GM04504 (cell line): Measurements from ENCODE around the gene MAPKAP1.

Experiments
- DNase-seq: peaks from one replicate; pipeline ENCODE4 v3.0.0-alpha.2; 2012; ENCODE audit warnings: low read depth

Gene MAPKAP1

GRCh38 chr9:125642311-125642710, 64.7 kb downstream of the MAPKAP1 start:
- DNase-seq, result no peak

GRCh38 chr9:125639057-125639456, 68.0 kb downstream of the MAPKAP1 start:
- no peak for DNase-seq

GRCh38 chr9:125638239-125639045, 68.6 kb downstream of the MAPKAP1 start:
- no peak for DNase-seq

GRCh38 chr9:125637241-125637640, 69.8 kb downstream of the MAPKAP1 start:
- DNase-seq, result no peak

GRCh38 chr9:125635888-125636287, 71.1 kb downstream of the MAPKAP1 start:
- no peak for DNase-seq

- DNase-seq, result no peak
These were observed 72.8 kb downstream of the MAPKAP1 start for GRCh38 chr9:125634040-125634717.

GRCh38 chr9:125633116-125633745, 73.8 kb downstream of the MAPKAP1 start:
- DNase-seq, result no peak

GRCh38 chr9:125632321-125633115, 74.5 kb downstream of the MAPKAP1 start:
- no peak for DNase-seq

GRCh38 chr9:125631391-125632085, 75.5 kb downstream of the MAPKAP1 start:
- no peak for DNase-seq

- no peak for DNase-seq
These were observed 76.6 kb downstream of the MAPKAP1 start for GRCh38 chr9:125630436-125630835.

GRCh38 chr9:125629446-125629845, 77.6 kb downstream of the MAPKAP1 start:
- no peak for DNase-seq

- DNase-seq, result no peak
These were observed 80.8 kb downstream of the MAPKAP1 start for GRCh38 chr9:125626187-125626586.

- no peak for DNase-seq
These were observed 85.8 kb downstream of the MAPKAP1 start for GRCh38 chr9:125621170-125621569.

GRCh38 chr9:125620216-125620615, 86.8 kb downstream of the MAPKAP1 start:
- no peak for DNase-seq

GRCh38 chr9:125617087-125617486, 89.9 kb downstream of the MAPKAP1 start:
- no peak for DNase-seq

- no peak for DNase-seq
These were observed 93.9 kb downstream of the MAPKAP1 start for GRCh38 chr9:125613141-125613540.

GRCh38 chr9:125612616-125613015, 94.4 kb downstream of the MAPKAP1 start:
- DNase-seq, result no peak

- no peak for DNase-seq
These were observed 95.8 kb downstream of the MAPKAP1 start for GRCh38 chr9:125611121-125611765.

GRCh38 chr9:125609744-125610143, 97.3 kb downstream of the MAPKAP1 start:
- no peak for DNase-seq

GRCh38 chr9:125608489-125609224, 98.4 kb downstream of the MAPKAP1 start:
- no peak for DNase-seq
